Measurements from ENCODE around the gene MYOZ2. TPM values are rescaled to one million over a fixed set of nuclear protein-coding genes. Genes with fewer than 3 reads are reported as not detected.

MYOZ2 gene
- total and polyA plus RNA-seq, 2 of the 13 experiments (the other 11 are each of a cell fraction or from before 2014, with no cell fraction given) = 0.03 TPM; not detected in 1

DNA sequence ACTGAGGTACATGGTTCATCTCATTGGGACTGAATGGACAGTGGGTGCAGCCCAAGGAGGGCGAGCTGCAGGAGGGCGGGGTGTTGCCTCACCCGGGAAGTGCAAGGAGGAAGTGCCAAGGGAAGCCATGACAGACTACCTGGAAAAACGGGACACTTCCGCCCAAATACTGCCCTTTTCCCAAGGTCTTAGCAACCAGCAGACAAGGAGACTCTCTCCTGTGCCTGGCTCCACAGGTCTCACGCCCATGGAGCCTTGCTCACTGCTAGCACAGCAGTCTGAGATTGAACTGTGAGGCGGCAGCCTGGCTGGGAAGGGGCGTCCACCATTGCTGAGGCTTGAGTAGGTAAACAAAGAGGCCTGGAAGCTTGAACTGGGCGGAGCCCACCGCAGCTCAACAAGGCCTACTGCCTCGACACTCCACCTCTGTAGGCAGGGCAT, 62.2 kb downstream of the MYOZ2 start (continued):
- TF ChIP-seq ARID4A (CRISPR knock-in tag; IDR thresholded peaks at IDR 0.05; ENCODE audit: borderline replicate concordance) (no peak), ZNF564 (CRISPR knock-in tag; IDR thresholded peaks at IDR 0.05) (no peak), NCOA2 (CRISPR knock-in tag; IDR thresholded peaks at IDR 0.05) (0 out of 2 replicates have a peak, but pooled peaks have one; percentile 19), GABPB1 (CRISPR knock-in tag; IDR thresholded peaks at IDR 0.05) (peak; percentile 88), HDAC1 (CRISPR knock-in tag; IDR thresholded peaks at IDR 0.05) (no peak), ZMYM3 (CRISPR knock-in tag; IDR thresholded peaks at IDR 0.05) (0 out of 2 replicates have a peak, but pooled peaks have one; percentile 39), ATF2 (CRISPR knock-in tag; IDR thresholded peaks at IDR 0.05) (0 out of 2 replicates have a peak, but pooled peaks have one; percentile 26), ZFP82 (CRISPR knock-in tag; IDR thresholded peaks at IDR 0.05; ENCODE audit: borderline replicate concordance) (no peak), KLF12 (CRISPR knock-in tag; IDR thresholded peaks at IDR 0.05; ENCODE audit: borderline replicate concordance) (0 out of 2 replicates have a peak, but pooled peaks have one; percentile 21), FOXK2 (IDR thresholded peaks at IDR 0.05) (no peak), SNAI1 (CRISPR knock-in tag; IDR thresholded peaks at IDR 0.05; ENCODE audit: borderline replicate concordance) (no peak), ZNF687 (CRISPR knock-in tag; IDR thresholded peaks at IDR 0.05) (peak; percentile 74), RXRA (CRISPR knock-in tag; IDR thresholded peaks at IDR 0.05) (peak; percentile 15; the same call in 1 of the 2 replicates), SETDB1 (CRISPR knock-in tag; IDR thresholded peaks at IDR 0.05; ENCODE audit: borderline replicate concordance) (peak; percentile 94), PHF8 (CRISPR knock-in tag; IDR thresholded peaks at IDR 0.05) (peak; percentile 66)
- TF ChIP-seq, protein P1, sequence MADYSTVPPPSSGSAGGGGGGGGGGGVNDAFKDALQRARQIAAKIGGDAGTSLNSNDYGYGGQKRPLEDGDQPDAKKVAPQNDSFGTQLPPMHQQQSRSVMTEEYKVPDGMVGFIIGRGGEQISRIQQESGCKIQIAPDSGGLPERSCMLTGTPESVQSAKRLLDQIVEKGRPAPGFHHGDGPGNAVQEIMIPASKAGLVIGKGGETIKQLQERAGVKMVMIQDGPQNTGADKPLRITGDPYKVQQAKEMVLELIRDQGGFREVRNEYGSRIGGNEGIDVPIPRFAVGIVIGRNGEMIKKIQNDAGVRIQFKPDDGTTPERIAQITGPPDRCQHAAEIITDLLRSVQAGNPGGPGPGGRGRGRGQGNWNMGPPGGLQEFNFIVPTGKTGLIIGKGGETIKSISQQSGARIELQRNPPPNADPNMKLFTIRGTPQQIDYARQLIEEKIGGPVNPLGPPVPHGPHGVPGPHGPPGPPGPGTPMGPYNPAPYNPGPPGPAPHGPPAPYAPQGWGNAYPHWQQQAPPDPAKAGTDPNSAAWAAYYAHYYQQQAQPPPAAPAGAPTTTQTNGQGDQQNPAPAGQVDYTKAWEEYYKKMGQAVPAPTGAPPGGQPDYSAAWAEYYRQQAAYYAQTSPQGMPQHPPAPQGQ (CRISPR knock-in tag; IDR thresholded peaks at IDR 0.05; ENCODE audit: borderline replicate concordance) = no peak

Data from HepG2 (cell line).